ENCODE results near the gene GMIP. TPM values are rescaled to one million over a fixed set of nuclear protein-coding genes. Genes with fewer than 3 reads are reported as not detected.

GMIP gene
- total RNA-seq, 1 experiment from 2014 or later, result 12.7 TPM

DNA sequence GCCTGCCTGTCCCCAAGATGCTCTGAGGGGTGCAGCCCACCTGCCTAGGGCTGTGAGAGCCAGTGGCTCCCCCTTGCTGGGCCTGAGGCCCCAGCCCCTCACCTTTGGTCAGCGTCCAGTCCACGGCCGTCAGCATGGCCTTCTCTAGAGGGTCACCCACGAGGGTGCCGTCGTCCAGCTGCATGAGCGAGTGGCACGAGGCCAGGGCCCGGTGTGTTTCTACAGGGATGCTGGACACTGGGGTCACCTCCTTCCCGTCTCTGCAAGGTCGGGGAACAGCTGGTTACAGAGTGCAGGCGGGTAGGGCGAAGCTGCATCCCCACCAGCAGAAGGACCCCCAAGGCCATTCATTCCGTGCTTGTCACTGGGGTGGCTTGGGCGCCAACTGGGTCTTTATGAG, 11.0 kb upstream of the GMIP start:
- H3K27me3 Mint-ChIP-seq (ENCODE audit: low read depth), result no peaks in the 10 kb centered on the region; the same call in 1 of the 2 replicates
- no peak overlapping the region for H3K9ac ChIP-seq (ENCODE audit: extremely low read depth, insufficient read length, low read length)
- no peak overlapping the region for H3T11ph ChIP-seq (ENCODE audit: low read length)
- H3K79me1 ChIP-seq (ENCODE audit: insufficient read depth, low read depth, low read length, poor library complexity, severe bottlenecking), result no peaks in the 10 kb centered on the region
- no peak overlapping the region for H3K4ac ChIP-seq (ENCODE audit: low read depth, low read length)
- no peak overlapping the region for H3K23ac ChIP-seq (ENCODE audit: insufficient read length, low read depth, low read length)
- H3K4me3 Mint-ChIP-seq, result no peak overlapping the region
- no peak overlapping the region for H2AK5ac ChIP-seq (ENCODE audit: insufficient read length, low read length)
- H2BK120ac ChIP-seq (ENCODE audit: low read depth, low read length, poor library complexity, severe bottlenecking), result no peak overlapping the region
- H3K14ac ChIP-seq (ENCODE audit: insufficient read depth, low read length), result no peak overlapping the region
- H3K27me3 ChIP-seq (ENCODE audit: insufficient read depth, low read length), result no peaks in the 10 kb centered on the region
- no peak overlapping the region for H2BK20ac ChIP-seq (ENCODE audit: low read depth, low read length, poor library complexity, severe bottlenecking)
- H3K18ac ChIP-seq (ENCODE audit: insufficient read length, low read depth, low read length), result no peak overlapping the region
- no peak overlapping the region for H4K8ac ChIP-seq (replicated peaks; ENCODE audit: insufficient read length, low read depth, low read length)
- no peaks in the 10 kb centered on the region for H3K4me1 Mint-ChIP-seq
- TF ChIP-seq, protein P1, sequence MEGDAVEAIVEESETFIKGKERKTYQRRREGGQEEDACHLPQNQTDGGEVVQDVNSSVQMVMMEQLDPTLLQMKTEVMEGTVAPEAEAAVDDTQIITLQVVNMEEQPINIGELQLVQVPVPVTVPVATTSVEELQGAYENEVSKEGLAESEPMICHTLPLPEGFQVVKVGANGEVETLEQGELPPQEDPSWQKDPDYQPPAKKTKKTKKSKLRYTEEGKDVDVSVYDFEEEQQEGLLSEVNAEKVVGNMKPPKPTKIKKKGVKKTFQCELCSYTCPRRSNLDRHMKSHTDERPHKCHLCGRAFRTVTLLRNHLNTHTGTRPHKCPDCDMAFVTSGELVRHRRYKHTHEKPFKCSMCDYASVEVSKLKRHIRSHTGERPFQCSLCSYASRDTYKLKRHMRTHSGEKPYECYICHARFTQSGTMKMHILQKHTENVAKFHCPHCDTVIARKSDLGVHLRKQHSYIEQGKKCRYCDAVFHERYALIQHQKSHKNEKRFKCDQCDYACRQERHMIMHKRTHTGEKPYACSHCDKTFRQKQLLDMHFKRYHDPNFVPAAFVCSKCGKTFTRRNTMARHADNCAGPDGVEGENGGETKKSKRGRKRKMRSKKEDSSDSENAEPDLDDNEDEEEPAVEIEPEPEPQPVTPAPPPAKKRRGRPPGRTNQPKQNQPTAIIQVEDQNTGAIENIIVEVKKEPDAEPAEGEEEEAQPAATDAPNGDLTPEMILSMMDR (conservative IDR thresholded peaks at IDR 0.05), result no peak
- H3K56ac ChIP-seq (ENCODE audit: insufficient read length, low read depth, low read length), result no peak overlapping the region
- no peak overlapping the region for H2BK12ac ChIP-seq (ENCODE audit: insufficient read length, low read depth, low read length)
- H2AFZ ChIP-seq (ENCODE audit: low read length), result no peak overlapping the region
- H3K27ac ChIP-seq (ENCODE audit: insufficient read length, low read depth, low read length), result no peak overlapping the region
- DNase-seq, result no peak
- H4K5ac ChIP-seq (ENCODE audit: insufficient read length, low read depth, low read length), result no peak overlapping the region
- no peaks in the 10 kb centered on the region for H4K20me1 ChIP-seq (ENCODE audit: control insufficient read depth, insufficient read depth, insufficient read length)
- no peak overlapping the region for H4K91ac ChIP-seq (ENCODE audit: insufficient read length, low read depth, low read length)
- peaks cover 41 to 93% (median 86%) of the 10 kb centered on the region in 3 experiments for H3K36me3 Mint-ChIP-seq (ENCODE audit: insufficient read depth in 1 of 3, low read depth in 3 of 3)
- no peaks in the 10 kb centered on the region for H3K79me2 ChIP-seq (ENCODE audit: insufficient read depth, low read length)
- no peak overlapping the region for H2BK5ac ChIP-seq (ENCODE audit: insufficient read length, low read length)
- no CpG with 5 or more reads among the region's 15 CpGs for WGBS (ENCODE audit: extremely low coverage, insufficient read length, low lambda C conversion rate)
- H3K4me2 ChIP-seq (ENCODE audit: insufficient read depth, insufficient read length, low read length), result no peak overlapping the region
- no peaks in the 10 kb centered on the region for H3K23me2 ChIP-seq (ENCODE audit: insufficient read length, low read depth, low read length, poor library complexity, severe bottlenecking)
- H3K9me3 Mint-ChIP-seq, result no peaks in the 10 kb centered on the region
- no peaks in the 10 kb centered on the region for H3K4me1 ChIP-seq (ENCODE audit: insufficient read depth, low read length)
- no peak overlapping the region for H2BK15ac ChIP-seq (ENCODE audit: low read depth, low read length)
- no peak overlapping the region for H3K27ac Mint-ChIP-seq
- no peaks in the 10 kb centered on the region for H3K9me3 ChIP-seq (ENCODE audit: control insufficient read depth, low read depth, low read length)

Measured in H9 (cell line).